Superior temporal gyrus (tissue), 1 donor: ENCODE results near the gene GASK1A.

Experiments
- DNase-seq: peaks from one replicate; pipeline ENCODE4 v3.0.0-alpha.2; 2016; ENCODE audit errors: extremely low spot score

Gene GASK1A

DNA sequence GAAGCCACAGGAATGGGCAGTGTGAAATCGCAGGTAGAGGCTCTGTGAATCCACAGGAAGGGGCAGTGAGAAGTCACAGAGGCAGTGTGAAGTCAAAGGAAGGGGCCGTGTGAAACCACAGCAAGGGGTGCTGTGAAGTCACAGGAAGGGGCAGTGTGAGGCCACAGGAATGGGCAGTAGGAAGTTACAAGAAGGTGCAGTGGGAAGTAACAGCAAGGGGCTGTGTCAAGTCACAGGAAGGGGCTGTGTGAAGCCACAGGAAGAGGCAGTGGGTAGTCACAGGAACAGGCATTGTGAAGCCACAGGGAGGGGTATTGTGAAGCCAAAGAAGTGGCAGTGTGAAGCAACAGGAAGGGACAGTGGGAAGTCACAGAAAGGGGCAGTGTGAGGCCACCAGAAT lies 34.1 kb downstream of the GASK1A start:
- DNase-seq: no peak

- DNase-seq: no peak
Observed at GRCh38 chr3:43013743-43014155, 34.6 kb downstream of the GASK1A start.

GRCh38 chr3:43014241-43014640 lies 35.1 kb downstream of the GASK1A start:
- no peak for DNase-seq

DNA sequence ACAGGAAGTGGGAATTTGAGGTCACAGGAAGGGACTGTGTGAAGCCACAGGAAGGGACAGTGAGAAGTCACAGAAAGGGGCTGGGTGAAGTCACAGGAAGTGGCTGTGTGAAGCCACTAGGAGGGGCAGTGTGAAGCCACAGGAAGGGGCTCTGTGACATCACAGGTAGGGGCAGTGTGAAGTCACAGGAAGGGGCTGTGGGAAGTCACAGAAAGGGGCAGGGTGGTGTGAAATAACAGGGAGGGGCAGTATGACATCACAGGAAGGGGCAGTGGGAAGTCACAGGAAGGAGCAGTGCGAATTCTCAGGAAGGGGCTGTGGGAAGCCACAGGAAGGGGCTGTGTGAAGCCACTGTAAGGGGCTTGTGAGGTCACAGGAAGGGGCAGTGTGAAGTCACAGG lies 35.8 kb downstream of the GASK1A start:
- DNase-seq: no peak

DNA sequence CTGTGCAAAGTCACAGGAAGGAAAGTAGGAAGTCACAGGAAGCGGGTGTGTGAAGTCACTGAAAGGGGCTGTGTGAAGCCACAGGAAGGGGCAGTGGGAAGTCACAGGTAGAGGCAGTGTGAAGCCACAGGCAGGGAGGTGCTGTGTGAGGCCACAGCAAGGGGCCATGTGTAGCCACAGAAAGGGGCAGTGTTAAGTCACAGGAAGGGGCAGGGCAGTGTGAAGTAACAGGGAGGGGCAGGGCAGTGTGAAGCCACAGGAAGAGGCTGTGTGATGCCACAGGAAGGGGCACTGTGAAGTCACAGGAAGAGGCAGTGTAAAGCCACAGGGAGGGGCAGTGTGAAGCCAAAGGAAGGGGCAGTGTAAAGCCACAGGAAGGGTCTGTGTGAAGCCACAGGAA lies 36.5 kb downstream of the GASK1A start:
- no peak for DNase-seq

GRCh38 chr3:43015991-43016865 lies 37.1 kb downstream of the GASK1A start:
- DNase-seq: no peak

GRCh38 chr3:43017004-43017403 lies 37.9 kb downstream of the GASK1A start:
- no peak for DNase-seq

GRCh38 chr3:43017593-43018195 lies 38.6 kb downstream of the GASK1A start:
- no peak for DNase-seq

DNA sequence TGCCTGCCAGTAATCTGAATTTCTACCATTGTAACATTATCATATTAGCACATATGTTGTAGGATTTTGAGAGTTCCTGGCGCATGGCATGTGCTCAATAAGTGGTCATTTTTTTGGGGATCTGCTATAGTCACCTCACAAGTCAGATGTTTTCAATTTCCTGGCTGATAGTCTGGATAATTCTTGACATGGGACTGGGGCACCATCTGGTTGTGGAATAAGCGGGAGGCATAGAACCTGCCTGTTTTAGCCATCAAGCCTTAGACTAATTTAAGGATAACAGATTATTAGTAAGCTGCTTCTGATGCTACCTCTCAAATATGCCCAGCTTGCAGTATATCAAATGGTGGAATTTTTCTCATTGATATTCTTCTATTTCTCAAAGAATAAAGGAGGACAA lies 39.1 kb downstream of the GASK1A start:
- no peak for DNase-seq

GRCh38 chr3:43019006-43019809 lies 40.1 kb downstream of the GASK1A start:
- DNase-seq: no peak

DNA sequence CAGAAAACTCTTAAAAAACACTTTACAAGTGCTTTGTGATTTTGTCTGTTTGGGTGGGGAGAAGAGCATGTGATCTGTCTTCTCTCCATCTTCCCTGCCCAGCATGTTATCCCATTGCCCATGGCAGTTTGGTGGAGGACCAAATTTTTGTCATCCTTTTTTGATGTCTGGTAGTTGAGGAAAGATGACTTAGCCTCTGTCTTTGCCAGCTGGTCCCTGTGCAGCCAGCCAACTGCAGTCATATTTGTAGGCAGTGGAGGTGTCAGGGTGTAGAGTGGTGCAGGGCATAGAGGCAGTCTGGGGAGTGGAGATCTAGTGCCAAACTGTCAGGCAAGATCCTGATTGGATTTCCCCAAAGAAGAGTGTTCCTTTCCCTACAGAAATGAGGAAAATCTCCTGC lies 40.7 kb downstream of the GASK1A start:
- DNase-seq: no peak

DNA sequence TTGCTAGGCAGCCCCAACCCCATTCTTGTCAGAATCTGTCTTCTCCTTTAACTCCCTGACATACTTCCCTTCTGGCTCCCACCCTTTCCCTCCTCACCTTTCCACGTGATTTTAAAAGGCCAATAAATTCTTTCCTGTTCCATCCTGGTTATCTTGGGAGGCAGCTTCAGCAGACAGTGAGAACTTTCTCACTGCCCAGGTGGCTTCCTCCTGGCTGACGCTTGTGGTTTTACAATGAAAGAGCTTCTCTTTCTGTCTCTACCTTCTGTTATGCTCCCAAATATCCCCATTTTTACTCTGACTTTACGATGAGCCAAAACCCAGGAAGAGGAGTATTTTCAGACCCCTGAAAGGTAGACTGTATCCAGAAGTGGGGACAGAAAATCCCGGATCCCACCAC lies 42.1 kb downstream of the GASK1A start:
- DNase-seq: no peak

GRCh38 chr3:43022121-43022520 lies 43.0 kb downstream of the GASK1A start:
- DNase-seq: no peak

DNA sequence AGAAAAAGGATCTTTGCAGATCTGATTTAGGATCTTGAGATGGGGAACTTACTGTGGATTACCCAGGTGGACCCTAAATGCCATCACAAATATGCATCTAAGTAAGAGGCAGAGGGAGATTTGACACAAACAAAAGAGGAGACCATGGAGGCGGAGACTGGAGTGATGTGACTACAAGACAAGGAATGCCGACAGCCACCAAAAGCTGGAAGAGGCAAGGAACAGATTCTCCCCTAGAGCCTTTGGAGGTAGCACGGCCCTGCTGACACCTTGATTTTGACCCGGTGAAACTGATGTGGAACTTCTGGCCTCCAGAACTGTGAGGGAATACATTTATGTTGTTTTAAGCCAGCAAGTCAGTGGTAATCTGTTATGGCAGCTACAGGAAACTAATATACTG lies 44.0 kb downstream of the GASK1A start:
- no peak for DNase-seq

GRCh38 chr3:43023746-43024145 lies 44.6 kb downstream of the GASK1A start:
- DNase-seq: no peak

DNA sequence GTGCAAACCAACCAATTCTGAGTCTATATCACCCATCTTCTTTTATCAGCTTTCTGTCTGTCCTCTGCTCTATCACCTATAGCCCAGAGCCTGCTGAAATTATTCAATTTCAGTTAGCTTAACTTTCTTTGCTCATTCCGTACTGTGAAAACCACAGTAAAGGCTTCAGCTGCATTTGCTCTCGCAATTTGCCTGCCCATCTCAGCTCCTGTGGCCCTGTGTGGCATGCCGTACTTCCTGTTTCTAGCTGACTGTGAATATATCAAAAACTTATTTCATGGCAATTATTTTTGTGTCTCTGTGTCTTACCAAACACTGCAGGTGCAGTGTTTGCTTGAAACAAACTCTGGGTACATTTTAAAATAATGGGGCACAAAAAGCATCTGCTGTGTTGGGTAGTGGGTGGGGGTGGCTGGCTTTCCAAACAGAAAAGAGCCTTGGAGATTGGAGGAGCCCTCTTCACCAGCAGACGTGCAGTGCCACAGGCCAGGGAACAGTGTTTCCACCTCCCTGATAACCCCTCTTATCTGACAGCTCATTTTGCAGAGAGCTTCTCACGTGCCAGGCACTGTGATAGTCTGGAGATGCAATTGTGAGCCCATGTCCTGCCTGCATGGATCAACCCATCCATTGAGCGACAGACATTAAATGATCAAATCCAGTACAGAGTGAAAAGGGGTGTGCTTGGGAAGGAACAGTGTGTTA lies 45.2 kb downstream of the GASK1A start:
- DNase-seq: no peak

DNA sequence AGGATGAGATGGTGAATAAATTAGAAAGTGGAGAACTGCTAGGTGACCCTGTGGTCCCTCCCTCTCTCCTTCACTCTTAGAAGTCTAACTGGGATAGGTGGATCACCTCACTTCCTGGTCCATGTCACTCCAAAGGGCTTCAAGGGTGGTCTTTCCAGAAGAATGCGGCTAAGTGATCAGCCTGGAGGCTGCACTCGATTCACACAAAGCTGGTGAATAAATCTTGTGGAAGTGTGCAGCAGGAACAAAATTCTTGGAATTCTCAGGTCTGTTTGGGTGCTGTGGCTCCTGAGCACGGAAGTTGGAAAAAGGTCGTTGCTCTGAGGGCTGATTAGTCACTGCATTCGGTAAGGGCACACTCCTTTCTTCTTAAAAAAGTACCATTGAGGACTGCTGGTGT lies 46.3 kb downstream of the GASK1A start:
- no peak for DNase-seq

- no peak for DNase-seq
Observed at GRCh38 chr3:43028001-43028400, 48.9 kb downstream of the GASK1A start.

- no peak for DNase-seq
Observed at GRCh38 chr3:43028678-43029490, 49.8 kb downstream of the GASK1A start.

GRCh38 chr3:43030162-43030935 lies 51.2 kb downstream of the GASK1A start:
- no peak for DNase-seq
